MM.1S (cell line): ENCODE results near the gene SLC6A19.

Source experiments
- DNase-seq: peaks from one replicate; pipeline ENCODE4 v3.0.0-alpha.2; 2015
- H2AFZ ChIP-seq: fragments of 300-600 bp; sonication (generic); 2 replicates; pipeline ENCODE4 v1.6.0; 2016; ENCODE audit warnings: antibody characterized with exemption, low read length
- H3F3A ChIP-seq: fragments of 300-600 bp; sonication (generic); 2 replicates; pipeline ENCODE4 v1.6.1; 2016; ENCODE audit warnings: mild to moderate bottlenecking, antibody characterized with exemption, low read length, moderate library complexity, mixed read lengths; ENCODE audit not compliant: insufficient read depth
- H3K27ac ChIP-seq: fragments of 300-600 bp; sonication (generic); 2 replicates; pipeline ENCODE4 v1.5.1; 2016; ENCODE audit warnings: mild to moderate bottlenecking, low read length
- H3K27me3 ChIP-seq: fragments of 300-600 bp; sonication (generic); replicated peaks from 2 replicates; pipeline ENCODE4 v1.6.0; 2016; ENCODE audit warnings: low read length; ENCODE audit not compliant: insufficient read depth
- H3K36me3 ChIP-seq: fragments of 300-600 bp; sonication (generic); replicated peaks from 2 replicates; pipeline ENCODE4 v1.6.1; 2016; ENCODE audit warnings: mild to moderate bottlenecking, low read length, mixed read lengths; ENCODE audit not compliant: insufficient read depth
- H3K4me1 ChIP-seq: fragments of 300-600 bp; sonication (generic); 2 replicates; pipeline ENCODE4 v1.6.1; 2016; ENCODE audit warnings: low read length, mixed read lengths
- H3K4me2 ChIP-seq: fragments of 300-600 bp; sonication (generic); 2 replicates; pipeline ENCODE4 v1.6.0; 2016; ENCODE audit warnings: low read depth, low read length
- H3K4me3 ChIP-seq: fragments of 300-600 bp; sonication (generic); 2 replicates; pipeline ENCODE4 v1.5.1; 2016; ENCODE audit warnings: low read length, mixed read lengths
- H3K79me2 ChIP-seq: fragments of 300-600 bp; sonication (generic); 2 replicates; pipeline ENCODE4 v1.6.1; 2016; ENCODE audit warnings: mixed run types, low read length, mixed read lengths
- H3K9ac ChIP-seq: fragments of 300-600 bp; sonication (generic); 2 replicates; pipeline ENCODE4 v1.6.1; 2016; ENCODE audit warnings: low read length, mixed read lengths
- H3K9me2 ChIP-seq: fragments of 300-600 bp; sonication (generic); replicated peaks from 2 replicates; pipeline ENCODE4 v1.6.1; 2016; ENCODE audit warnings: mild to moderate bottlenecking, low read length, mixed read lengths; ENCODE audit not compliant: insufficient read depth
- H3K9me3 ChIP-seq: fragments of 300-600 bp; sonication (generic); replicated peaks from 2 replicates; pipeline ENCODE4 v1.6.1; 2016; ENCODE audit warnings: mild to moderate bottlenecking, low read length, mixed read lengths; ENCODE audit not compliant: insufficient read depth
- H4K20me1 ChIP-seq: fragments of 300-600 bp; sonication (generic); 2 replicates; pipeline ENCODE4 v1.6.1; 2016; ENCODE audit warnings: mild to moderate bottlenecking, low read length, moderate library complexity, mixed read lengths; ENCODE audit not compliant: insufficient read depth
- CTCF ChIP-seq: fragments of 300-600 bp; sonication (generic); IDR thresholded peaks from 2 replicates; pipeline ENCODE4 v1.5.1; 2016; ENCODE audit warnings: antibody characterized with exemption, low read length, mixed read lengths
- EZH2 ChIP-seq: fragments of 300-600 bp; sonication (generic); optimal IDR thresholded peaks from 2 replicates; pipeline ENCODE3; 2017; ENCODE audit warnings: low read depth, mild to moderate bottlenecking, antibody characterized with exemption, low read length, mixed read lengths
- EZH2phosphoT487 ChIP-seq: fragments of 300-600 bp; sonication (generic); IDR thresholded peaks from 2 replicates; pipeline ENCODE4 v1.6.1; 2018; ENCODE audit warnings: antibody characterized with exemption, low read length

The SLC6A19 gene

GRCh38 chr5:1174122-1174936, 27.1 kb upstream of the SLC6A19 start:
- H3K4me2 ChIP-seq = 0 out of 2 replicates have a peak overlapping the region, but pooled peaks have one; percentile 23
- no peaks in the 10 kb centered on the region for H3K9me3 ChIP-seq
- 0 out of 2 replicates have a peak, but pooled peaks cover 7% of the 10 kb centered on the region for H3K4me1 ChIP-seq
- 0 out of 2 replicates have a peak overlapping the region, but pooled peaks have one; percentile 14 for H2AFZ ChIP-seq
- H3K36me3 ChIP-seq = no peaks in the 10 kb centered on the region
- TF ChIP-seq CTCF (peak; percentile 79), EZH2phosphoT487 (no peak), EZH2 (no peak)
- H4K20me1 ChIP-seq = no peaks in the 10 kb centered on the region
- no peak overlapping the region for H3K4me3 ChIP-seq
- H3K27me3 ChIP-seq = no peaks in the 10 kb centered on the region
- peak; percentile 26 for DNase-seq
- H3K27ac ChIP-seq = no peak overlapping the region
- H3K9ac ChIP-seq = no peak overlapping the region
- no peaks in the 10 kb centered on the region for H3F3A ChIP-seq
- no peaks in the 10 kb centered on the region for H3K9me2 ChIP-seq
- H3K79me2 ChIP-seq = no peaks in the 10 kb centered on the region

DNA sequence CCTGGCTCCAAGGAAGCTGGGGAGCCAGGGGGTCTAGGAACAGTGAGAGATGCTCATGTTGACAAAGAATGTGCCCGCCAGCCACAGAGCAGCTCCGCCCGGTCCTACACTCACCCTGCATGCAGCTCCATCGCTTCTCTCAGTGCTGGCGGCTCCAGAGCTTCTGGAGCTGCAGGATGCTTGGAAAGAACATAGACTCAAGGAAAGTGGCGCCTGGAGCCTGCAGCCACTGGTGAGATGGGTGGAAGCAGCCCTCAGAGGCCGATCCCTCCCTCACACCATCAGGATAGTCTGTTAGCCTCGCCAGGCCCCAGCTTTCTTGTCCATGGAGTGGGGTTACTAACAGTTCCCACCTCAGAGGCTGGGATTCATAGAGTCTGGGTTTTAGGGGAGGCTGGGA, 26.4 kb upstream of the SLC6A19 start:
- H2AFZ ChIP-seq = no peak overlapping the region
- H3K4me2 ChIP-seq = no peak overlapping the region
- H3K9ac ChIP-seq = no peak overlapping the region
- H3K4me1 ChIP-seq = 0 out of 2 replicates have a peak, but pooled peaks cover 7% of the 10 kb centered on the region
- no peaks in the 10 kb centered on the region for H3K79me2 ChIP-seq
- H3F3A ChIP-seq = no peaks in the 10 kb centered on the region
- DNase-seq = no peak
- no peaks in the 10 kb centered on the region for H4K20me1 ChIP-seq
- H3K9me2 ChIP-seq = no peaks in the 10 kb centered on the region
- H3K36me3 ChIP-seq = no peaks in the 10 kb centered on the region
- no peak overlapping the region for H3K4me3 ChIP-seq
- no peak for TF ChIP-seq CTCF
- no peak for TF ChIP-seq EZH2
- no peak for TF ChIP-seq EZH2phosphoT487
- H3K27ac ChIP-seq = no peak overlapping the region
- no peaks in the 10 kb centered on the region for H3K9me3 ChIP-seq
- H3K27me3 ChIP-seq = no peaks in the 10 kb centered on the region

- 0 out of 2 replicates have a peak, but pooled peaks cover 7% of the 10 kb centered on the region for H3K4me1 ChIP-seq
- no peak for DNase-seq
Observed at GRCh38 chr5:1175801-1176472, 25.5 kb upstream of the SLC6A19 start.

More at GRCh38 chr5:1175801-1176472, 25.5 kb upstream of the SLC6A19 start:
- Histone ChIP-seq H2AFZ (no peak overlapping the region), H3K36me3 (no peaks in the 10 kb centered on the region), H3F3A (no peaks in the 10 kb centered on the region), H3K79me2 (no peaks in the 10 kb centered on the region), H3K9me2 (no peaks in the 10 kb centered on the region), H3K4me2 (no peak overlapping the region), H3K4me3 (no peak overlapping the region), H3K27ac (no peak overlapping the region), H4K20me1 (no peaks in the 10 kb centered on the region), H3K27me3 (no peaks in the 10 kb centered on the region), H3K9ac (no peak overlapping the region), H3K9me3 (no peaks in the 10 kb centered on the region)
- TF ChIP-seq CTCF = no peak
- TF ChIP-seq EZH2 = no peak
- TF ChIP-seq EZH2phosphoT487 = no peak
